Measurements from ENCODE around the gene MYL5. TPM values are rescaled to one million over a fixed set of nuclear protein-coding genes. Genes with fewer than 3 reads are reported as not detected.
"Not testable (repeated sequence)": the region's sequence is repeated elsewhere in the genome, so short reads cannot be mapped to it uniquely, and the experiment has no call there.

Gene MYL5, protein sequence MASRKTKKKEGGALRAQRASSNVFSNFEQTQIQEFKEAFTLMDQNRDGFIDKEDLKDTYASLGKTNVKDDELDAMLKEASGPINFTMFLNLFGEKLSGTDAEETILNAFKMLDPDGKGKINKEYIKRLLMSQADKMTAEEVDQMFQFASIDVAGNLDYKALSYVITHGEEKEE
- 1,006 TPM for polyA plus RNA-seq (ENCODE audit: insufficient read length)

DNA sequence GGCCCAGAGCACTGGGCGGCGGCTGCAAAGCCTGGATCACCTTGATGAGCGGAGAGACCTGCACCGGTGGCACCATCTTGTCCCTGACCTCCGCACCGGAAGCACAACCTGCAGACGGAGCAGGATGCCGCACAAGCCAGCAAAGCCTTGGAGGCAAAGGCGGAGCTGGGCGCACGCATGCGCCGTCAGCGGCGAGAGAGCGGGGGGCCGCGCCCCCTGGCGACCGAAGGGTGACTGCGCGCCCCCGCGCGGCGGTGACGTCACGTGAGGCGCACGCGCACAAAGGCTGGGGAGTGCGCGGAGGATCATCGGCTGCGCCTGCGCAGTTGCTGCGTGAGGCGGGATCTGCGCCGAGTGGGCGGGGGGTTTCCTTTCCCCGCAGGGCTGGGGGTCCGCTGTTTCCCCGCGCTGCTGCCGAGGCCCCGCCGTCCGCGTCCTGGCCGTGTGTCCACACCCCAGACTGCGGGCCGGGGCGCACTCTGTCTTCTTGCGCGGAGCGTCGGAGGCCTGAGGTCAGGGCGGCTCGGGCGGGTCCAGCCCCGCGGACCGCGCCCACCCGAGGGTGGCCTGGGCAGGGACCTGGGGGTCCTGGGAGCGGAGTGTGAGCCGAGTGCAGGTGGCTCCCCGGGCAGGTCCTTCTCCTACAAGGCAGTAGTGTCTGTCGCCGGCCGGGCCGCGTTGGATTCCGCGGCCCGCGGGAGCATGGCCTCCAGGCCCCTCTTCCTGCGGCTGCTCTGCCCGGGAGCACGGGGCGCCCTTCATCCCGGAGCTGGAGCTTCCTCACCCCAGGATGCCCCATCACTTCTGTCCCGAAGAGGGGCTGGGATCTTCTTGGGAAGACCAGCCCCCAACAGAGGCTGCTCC, at the start of gene MYL5, which contains the start of gene ATP5ME:
Gene MYL5, plus strand, starts transcription at position 371 of the 864 bp plus-strand sequence. CDS start 3,485 bp downstream, outside the sequence.
Gene ATP5ME, minus strand, starts transcription at position 105 of the 864 bp plus-strand sequence. Its CDS starts 29 bp downstream, at position 76.
- DNase-seq, result peak; percentile 99

DNA sequence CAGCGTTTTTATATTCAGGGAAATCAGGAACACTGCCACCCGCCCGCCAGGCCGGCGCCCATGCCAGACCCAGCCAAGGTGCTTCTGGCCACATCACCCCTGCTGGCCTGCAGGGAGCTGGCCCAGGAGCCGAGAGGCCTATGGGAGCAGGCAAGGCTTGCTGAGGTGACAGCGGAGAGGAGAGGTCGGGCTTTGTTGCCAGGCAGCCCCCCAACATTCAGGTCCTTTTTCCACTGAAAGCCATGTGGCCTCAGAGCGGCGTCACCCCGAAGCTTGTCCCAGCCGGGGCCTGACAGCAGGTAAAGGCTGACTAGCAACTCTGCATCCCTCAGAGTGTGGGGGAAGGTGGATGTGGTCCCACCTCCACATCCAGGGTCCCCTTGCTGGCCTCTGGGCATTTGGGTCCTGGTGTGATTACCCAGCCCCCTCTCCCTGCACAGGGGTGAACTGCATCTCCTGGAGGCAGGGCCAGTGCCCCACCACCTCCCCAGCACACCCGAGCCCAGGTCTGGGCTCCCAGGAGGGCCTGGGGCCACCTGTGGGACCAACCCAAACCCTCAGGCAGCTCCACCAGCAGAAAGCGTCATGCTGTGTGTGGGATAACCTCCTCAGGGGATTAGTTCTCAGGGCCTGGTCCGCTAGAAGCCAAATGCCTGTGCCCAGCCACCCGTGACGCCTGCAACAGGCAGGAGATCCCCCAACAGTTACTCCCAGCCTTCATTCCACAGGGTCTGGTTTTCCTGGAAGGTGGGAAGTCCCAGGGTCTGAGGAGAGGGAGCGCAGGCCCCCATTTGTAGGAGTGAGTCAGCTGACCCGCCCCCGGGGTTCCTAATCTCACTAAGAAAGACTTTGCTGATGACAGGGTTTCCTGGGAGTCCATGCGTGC, 49.4 kb upstream of the MYL5 start, which contains the start of gene PDE6B:
Gene PDE6B, plus strand, starts transcription at position 869 of the 886 bp plus-strand sequence. CDS start 54 bp downstream, outside the sequence.
- no peak for DNase-seq

DNA sequence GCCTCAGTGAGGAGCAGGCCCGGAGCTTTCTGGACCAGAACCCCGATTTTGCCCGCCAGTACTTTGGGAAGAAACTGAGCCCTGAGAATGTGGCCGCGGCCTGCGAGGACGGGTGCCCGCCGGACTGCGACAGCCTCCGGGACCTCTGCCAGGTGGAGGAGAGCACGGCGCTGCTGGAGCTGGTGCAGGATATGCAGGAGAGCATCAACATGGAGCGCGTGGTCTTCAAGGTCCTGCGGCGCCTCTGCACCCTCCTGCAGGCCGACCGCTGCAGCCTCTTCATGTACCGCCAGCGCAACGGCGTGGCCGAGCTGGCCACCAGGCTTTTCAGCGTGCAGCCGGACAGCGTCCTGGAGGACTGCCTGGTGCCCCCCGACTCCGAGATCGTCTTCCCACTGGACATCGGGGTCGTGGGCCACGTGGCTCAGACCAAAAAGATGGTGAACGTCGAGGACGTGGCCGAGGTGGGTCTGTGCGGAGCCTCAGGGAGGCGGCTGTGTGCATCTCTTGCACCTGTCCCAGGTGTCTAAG, 48.6 kb upstream of the MYL5 start:
- no peak for DNase-seq

- DNase-seq, result no peak
Measured at GRCh38 chr4:626201-627091, 47.9 kb upstream of the MYL5 start.

DNA sequence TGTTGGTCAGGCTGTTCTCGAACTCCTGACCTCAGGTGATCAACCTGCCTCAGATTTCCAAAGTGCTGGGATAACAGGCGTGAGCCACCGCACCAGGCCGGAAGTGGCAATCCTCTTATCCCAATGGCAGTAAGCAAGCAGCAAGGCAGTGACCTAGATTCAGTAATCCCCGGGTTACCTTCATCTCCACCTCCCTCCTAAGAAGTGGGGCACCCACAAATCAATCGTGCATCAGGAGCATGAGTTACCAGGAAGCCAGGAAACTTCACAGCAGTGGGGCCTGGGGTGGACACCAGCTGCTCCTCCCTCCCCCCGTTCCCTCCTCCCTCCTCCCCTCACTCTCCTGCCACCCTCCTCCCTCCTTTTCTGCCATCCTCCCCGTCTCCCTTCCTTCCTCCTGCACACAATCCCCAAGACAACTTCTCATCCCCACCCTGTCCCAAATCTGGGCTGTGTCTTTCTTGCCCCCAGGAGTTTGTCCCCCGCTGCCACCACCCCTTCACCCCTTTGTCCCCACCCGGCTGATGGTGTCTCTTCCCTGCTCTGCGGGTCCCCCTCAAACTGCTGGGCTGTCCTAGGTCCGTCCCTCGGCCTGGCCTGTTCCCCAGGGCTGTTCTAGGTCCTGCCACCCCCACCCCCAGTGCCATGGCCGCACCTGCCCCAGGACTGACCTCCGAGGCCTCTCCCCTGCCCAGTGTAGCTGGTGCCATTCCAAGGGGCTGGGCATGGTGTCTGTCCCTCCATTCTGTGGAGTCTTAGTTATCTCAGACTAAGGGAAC, 46.8 kb upstream of the MYL5 start:
- DNase-seq, result no peak

- no peak for DNase-seq
Measured at GRCh38 chr4:628311-628741, 46.0 kb upstream of the MYL5 start.

DNA sequence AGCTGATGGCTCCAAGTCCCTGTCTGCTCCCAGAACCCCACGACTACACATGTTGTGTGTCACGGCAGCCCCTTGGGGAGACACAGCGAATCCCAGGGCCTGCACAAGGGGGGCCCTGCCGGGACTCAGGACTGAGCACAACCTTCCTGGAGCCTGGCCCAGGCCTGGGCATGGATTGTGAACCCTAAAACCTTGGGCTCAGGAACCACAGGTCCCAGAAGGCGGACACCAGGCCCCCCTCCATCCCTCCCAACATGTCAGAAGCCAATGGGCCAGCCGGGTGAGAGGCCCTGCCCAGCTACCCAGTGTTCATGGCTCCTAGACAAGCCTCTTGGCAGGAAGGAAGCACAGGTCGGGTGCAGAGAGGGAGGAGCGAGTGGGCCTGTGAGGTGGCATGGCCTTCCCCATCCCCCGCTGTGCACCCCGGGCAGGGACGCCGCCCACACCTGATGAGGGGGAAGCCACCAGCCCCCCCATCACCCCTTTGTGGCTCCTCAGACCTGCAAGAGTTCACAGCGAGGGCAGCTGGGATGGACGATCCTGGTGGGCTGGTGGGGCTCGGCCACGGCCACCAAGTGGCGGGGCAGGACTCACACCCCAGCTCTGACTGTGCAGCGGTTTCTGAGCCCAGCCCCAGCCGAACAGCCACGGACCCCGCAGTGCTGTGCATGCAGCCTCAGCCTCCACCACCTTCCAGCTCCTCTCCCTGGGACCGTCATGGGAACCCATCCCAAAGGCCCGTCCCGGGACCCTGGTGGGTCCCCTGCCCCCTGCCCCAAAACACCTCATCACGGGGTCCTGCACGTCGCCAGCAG, 45.3 kb upstream of the MYL5 start:
- no peak for DNase-seq

- no peak for DNase-seq
Measured at GRCh38 chr4:629636-629914, 44.8 kb upstream of the MYL5 start.

- DNase-seq, result no peak
Measured at GRCh38 chr4:629915-630641, 44.3 kb upstream of the MYL5 start.

DNA sequence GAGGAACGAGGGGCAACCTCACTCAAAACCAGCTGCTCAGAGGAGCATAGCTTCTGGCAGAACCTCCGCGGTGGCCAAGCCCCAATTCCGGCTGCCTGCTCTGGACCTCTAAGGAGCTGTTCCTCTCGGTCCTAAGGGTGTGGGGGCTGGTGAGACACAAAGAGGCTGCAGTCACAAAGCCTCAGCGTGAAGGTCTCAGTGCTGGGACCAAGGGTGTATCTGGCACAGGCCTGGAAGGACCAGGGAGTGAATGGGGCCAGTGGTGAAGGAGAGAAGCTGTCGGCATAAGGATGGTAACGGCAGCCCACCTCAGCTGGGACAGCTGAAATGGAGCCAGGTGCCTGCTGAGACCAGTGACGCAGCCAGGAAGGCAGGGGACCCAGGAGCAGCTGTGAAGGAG, 43.7 kb upstream of the MYL5 start:
- DNase-seq, result no peak

DNA sequence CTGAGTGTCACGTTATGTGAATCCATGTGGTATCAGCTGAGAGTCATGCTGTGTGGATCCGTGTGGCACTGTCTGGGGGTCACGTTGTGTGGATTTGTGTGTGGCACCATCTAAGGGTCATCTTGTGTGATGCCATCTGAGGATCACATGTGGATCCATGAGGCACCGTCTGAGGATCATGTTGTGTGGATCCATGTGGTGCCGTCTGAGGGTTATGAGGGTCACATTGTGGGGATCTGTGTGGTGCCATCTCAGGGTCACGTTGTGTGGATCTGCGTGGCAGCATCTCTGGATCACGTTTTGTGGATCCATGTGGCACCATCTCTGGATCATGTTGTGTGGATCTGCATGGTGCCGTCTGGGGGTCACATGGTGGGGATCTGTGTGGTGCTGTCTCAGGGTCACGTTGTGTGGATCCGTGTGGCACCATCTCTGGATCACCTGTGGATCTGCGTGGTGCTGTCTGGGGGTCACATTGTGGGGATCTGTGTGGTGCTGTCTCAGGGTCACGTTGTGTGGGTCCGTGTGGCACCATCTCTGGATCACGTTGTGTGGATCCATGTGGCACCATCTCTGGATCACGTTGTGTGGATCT, 42.0 kb upstream of the MYL5 start:
- no peak for DNase-seq

DNA sequence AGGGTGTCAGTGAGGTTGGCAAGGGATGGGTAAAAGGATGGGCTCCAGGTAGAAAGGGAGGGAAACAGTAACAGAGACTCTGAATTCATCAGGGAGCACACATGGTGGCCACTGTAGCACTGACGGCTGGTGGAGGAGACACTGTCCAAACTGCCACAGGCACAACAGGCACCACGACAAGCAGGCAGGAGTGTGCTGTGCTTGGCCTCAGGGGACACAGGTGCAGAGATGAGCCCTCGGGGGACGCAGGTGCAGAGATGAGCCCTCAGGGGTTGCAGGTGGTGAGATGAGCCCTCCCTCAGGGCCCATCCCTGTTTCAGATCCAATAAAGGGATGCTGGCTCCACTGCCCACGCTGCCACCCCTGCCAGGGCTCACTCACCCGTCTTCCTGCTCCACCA, 41.4 kb upstream of the MYL5 start:
- no peak for DNase-seq

DNA sequence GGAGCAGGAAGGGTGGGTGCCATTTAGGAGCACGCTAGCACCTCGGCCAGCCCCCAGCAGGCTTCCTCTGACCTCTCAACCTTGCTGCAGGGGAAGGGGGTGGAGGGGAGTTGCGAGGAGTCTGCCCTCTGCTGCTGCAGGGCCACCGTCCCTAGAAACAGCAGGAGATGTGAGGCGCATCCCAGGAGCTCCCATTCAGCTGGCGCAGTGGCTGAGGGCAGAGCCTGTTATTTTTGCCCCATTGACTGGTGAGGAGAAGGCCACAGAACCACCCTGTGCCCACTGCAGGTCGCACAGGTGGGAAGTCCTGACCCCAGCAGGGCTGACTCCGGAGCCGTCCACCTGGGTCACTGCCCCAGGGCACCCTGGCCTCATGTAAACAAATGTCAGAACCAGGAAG, 40.9 kb upstream of the MYL5 start:
- DNase-seq, result no peak

DNA sequence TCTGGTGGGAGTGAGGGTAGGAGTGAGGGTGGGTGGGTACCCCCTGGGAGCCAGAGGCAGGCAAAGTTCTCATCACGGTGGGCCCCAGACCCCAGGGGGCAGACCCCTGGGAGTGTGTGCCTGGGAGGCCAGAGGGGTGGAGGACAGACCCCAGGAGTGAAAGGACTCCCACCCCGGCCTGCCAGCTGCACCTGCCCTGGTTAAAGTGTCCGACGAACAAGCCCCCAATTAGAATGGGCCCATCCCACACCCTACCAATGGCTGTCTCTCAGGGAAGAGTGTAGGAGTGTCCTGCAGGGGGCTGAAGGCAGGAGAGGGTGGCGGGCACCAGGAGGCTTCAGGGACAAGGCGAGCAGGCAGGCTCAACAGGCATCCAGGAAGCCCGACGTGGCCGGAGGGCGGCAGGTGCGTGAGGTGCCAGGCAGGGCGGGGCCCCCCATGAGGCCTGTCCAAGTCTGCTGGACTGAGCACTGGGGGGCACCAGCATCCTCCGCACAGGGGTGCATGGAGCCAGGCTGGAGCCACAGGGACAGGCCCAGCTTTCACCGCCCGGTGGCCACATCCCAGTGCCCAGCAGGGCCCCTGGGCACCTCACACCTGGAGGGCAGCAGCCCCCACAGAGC, 40.3 kb upstream of the MYL5 start:
- no peak for DNase-seq

DNA sequence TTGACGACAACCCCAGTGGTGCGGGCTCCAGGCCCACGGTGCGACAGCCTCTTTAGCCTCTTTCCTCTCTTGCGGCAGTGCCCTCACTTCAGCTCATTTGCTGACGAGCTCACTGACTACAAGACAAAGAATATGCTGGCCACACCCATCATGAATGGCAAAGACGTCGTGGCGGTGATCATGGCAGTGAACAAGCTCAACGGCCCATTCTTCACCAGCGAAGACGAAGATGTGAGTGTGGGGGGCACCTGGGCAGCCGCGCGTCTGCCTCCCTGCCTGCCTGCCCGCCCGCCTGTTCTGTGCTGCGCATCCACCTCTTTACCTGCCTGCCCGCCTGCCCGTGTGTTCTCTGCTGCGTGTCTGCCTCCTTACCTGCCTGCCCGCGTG, 39.8 kb upstream of the MYL5 start:
- no peak for DNase-seq

- DNase-seq, result not testable (repeated sequence)
Measured at GRCh38 chr4:635066-635835, 39.1 kb upstream of the MYL5 start.

GRCh38 chr4:635851-636627, 38.3 kb upstream of the MYL5 start:
- DNase-seq, result no peak
